NB4 (cell line): ENCODE results near the gene PPHLN1.
"Not testable (repeated sequence)": the region's sequence is repeated elsewhere in the genome, so short reads cannot be mapped to it uniquely, and the experiment has no call there.

Source experiments
- DNase-seq: peaks from one replicate; pipeline ENCODE4 v3.0.0; 2010; ENCODE audit warnings: low read depth
- H3K4me3 ChIP-seq: one replicate; pipeline ENCODE4 v1.5.1; 2011; ENCODE audit warnings: mild to moderate bottlenecking, low read depth, low read length, moderate library complexity
- MYC ChIP-seq: IDR thresholded peaks from 2 replicates; pipeline ENCODE4 v1.6.1; 2011; ENCODE audit warnings: low read depth, low read length
- POLR2A ChIP-seq: IDR thresholded peaks from 2 replicates; pipeline ENCODE4 v1.6.1; 2011; ENCODE audit warnings: mild to moderate bottlenecking; ENCODE audit not compliant: insufficient read length; ENCODE audit errors: extremely low read depth
- TF ChIP-seq, protein P1 (sequence below): IDR thresholded peaks from 2 replicates; pipeline ENCODE4 v1.6.1; 2011; ENCODE audit warnings: low read depth, low read length
- TF ChIP-seq, protein P2 (sequence below): IDR thresholded peaks from one replicate; pipeline ENCODE4 v1.5.1; 2012; ENCODE audit warnings: low read depth, low read length

PPHLN1 gene

DNA sequence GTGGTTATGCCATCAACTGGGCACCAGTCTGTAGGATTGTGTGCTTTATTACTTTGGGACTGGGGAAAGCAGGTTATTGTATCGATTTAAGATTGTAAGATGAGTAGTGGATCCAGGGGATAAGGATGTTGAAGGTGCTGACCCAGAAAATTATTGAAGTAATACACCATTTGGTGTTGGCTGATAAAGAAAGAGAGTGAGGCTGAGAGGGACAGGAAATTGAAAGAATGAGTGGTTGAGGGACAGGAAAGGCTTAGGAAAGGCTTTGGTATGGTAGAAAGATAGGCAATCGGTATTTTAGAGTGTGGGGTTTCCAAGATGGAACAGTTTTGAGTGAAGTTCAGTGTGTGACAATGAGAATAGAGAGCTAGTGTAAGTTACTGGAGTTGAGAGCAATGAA lies 12.3 kb downstream of the PPHLN1 start:
- TF ChIP-seq, protein P1, sequence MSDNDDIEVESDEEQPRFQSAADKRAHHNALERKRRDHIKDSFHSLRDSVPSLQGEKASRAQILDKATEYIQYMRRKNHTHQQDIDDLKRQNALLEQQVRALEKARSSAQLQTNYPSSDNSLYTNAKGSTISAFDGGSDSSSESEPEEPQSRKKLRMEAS = no peak
- TF ChIP-seq, protein P2, sequence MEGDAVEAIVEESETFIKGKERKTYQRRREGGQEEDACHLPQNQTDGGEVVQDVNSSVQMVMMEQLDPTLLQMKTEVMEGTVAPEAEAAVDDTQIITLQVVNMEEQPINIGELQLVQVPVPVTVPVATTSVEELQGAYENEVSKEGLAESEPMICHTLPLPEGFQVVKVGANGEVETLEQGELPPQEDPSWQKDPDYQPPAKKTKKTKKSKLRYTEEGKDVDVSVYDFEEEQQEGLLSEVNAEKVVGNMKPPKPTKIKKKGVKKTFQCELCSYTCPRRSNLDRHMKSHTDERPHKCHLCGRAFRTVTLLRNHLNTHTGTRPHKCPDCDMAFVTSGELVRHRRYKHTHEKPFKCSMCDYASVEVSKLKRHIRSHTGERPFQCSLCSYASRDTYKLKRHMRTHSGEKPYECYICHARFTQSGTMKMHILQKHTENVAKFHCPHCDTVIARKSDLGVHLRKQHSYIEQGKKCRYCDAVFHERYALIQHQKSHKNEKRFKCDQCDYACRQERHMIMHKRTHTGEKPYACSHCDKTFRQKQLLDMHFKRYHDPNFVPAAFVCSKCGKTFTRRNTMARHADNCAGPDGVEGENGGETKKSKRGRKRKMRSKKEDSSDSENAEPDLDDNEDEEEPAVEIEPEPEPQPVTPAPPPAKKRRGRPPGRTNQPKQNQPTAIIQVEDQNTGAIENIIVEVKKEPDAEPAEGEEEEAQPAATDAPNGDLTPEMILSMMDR = no peak
- TF ChIP-seq POLR2A = no peak
- no peak for TF ChIP-seq MYC
- DNase-seq = no peak
- H3K4me3 ChIP-seq = no peak overlapping the region

DNA sequence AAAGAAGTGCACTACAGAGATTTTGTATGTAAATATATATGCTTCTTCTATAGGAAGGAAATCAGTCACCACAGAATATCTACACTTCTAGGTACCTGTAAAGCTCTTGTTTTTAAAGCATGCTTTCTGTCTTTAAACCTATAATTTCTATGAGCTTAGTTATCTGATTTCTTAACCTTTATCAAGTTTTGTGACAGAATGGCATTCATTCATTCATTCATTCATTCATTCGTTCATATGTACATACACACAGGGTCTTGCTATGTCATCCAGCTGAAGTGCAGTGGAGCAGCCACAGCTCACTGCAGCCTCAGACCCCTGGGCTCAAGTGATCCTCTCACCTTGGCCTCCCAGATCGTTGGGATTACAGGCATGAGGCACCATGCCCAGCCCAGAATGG lies 16.1 kb downstream of the PPHLN1 start:
- TF ChIP-seq MYC (no peak), POLR2A (no peak)
- TF ChIP-seq, protein P2 = no peak
- TF ChIP-seq, protein P1 = no peak
- DNase-seq = no peak
- H3K4me3 ChIP-seq = no peak overlapping the region

DNA sequence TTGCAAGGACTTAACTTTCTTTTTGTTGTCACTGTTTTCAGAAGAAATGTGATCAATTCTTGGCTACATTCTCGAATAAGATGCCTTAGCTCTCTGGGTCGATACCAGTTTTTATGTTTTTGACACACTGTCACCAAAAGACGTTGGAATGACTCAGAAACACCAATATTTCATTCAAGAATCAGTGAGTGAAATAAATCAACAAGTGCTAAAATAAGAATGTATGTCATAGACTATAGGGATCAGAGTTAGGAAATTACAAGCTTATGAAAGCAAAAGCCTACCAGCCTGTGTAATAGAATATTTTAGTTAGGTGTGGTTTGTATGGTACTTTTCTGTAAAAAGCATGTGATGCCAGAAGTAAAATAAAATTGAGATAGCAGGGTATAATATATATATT lies 17.8 kb downstream of the PPHLN1 start:
- no peak for DNase-seq
- H3K4me3 ChIP-seq = no peak overlapping the region
- TF ChIP-seq MYC = no peak
- TF ChIP-seq, protein P2 = no peak
- TF ChIP-seq, protein P1 = no peak
- no peak for TF ChIP-seq POLR2A

DNA sequence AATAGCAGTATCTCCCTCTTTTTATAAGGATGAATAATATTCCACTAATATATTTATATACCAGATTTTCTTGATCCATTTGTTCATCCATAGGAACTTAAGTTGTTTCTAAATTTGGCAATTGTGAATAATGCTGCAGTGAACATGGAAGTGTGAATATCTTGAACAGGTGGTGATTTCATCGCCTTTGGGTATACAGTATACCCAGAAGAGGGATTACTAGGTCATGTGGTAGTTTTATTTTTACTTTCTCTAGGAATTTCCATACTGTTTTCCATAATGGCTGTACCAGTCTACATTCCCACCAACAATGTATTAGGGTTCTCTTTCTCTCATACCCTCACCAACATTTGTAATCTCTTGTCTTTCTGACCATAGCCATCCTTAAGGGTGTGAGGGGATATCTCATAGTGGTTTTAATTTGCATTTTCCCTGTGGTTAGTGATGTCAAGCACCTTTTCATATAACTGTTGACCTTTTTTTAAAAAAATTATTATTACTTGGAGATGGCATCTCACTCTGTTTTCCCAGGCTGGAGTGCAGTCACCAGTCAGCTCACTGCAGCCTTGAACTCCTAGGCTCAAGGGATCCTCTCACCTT lies 20.5 kb downstream of the PPHLN1 start:
- TF ChIP-seq MYC (no peak), POLR2A (no peak)
- TF ChIP-seq, protein P1 = no peak
- TF ChIP-seq, protein P2 = no peak

DNA sequence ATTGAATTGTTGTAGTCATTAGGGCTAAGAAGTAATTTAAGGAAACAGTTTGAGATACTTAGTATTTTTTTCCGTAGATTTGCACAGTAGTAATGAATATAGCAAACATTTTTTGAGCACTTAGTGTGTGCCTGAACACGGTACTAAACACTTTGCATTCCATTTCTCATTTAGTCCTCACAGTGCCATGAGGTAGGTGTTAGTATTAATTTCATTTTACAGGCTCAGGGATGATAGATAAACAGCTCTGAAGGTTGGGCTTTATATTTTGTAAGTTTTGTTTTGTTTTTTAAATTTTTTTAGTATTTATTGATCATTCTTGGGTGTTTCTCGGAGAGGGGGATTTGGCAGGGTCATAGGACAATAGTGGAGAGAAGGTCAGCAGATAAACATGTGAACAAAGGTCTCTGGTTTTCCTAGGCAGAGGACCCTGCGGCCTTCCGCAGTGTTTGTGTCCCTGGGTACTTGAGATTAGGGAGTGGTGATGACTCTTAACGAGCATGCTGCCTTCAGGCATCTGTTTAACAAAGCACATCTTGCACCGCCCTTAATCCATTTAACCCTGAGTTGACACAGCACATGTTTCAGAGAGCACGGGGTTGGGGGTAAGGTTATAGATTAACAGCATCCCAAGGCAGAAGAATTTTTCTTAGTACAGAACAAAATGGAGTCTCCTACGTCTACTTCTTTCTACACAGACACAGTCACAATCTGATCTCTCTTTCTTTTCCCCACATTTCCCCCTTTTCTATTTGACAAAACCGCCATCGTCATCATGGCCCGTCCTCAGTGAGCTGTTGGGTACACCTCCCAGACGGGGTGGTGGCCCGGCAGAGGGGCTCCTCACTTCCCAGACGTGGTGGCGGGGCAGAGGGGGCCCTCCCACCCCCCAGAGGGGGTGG lies 23.4 kb downstream of the PPHLN1 start:
- DNase-seq, H3K4me3 ChIP-seq: not testable (repeated sequence)

More for the DNA sequence above, 20.5 kb downstream of the PPHLN1 start:
- DNase-seq = no peak
- no peak overlapping the region for H3K4me3 ChIP-seq

DNA sequence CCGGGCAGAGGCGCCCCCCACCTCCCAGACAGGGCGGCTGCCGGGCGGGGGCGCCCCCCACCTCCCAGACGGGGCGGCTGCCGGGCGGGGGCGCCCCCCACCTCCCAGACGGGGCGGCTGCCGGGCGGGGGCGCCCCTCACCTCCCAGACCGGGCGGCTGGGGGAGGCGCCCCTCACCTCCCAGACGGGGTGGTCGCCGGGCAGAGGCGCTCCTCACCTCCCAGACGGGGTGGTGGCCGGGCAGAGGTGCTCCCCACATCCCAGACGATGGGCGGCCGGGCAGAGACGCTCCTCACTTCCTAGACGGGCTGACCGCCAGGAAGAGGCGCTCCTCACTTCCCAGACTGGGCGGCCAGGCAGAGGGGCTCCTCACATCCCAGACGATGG lies 24.0 kb downstream of the PPHLN1 start:
- H3K4me3 ChIP-seq, DNase-seq: not testable (repeated sequence)
